Measurements from ENCODE around the gene ABLIM1. TPM values are rescaled to one million over a fixed set of nuclear protein-coding genes. Genes with fewer than 3 reads are reported as not detected.
A peak's percentile ranks its signal among the peaks of the same experiment; 100 is the strongest.

ABLIM1 gene
- total RNA-seq, 1 donor from 2014 or later, result 30.2 TPM

- H3K4me3 ChIP-seq (ENCODE audit: low read depth, low read length), result no peak overlapping the region
- no peak for DNase-seq (ENCODE audit: low read depth)
- TF ChIP-seq, protein P1, sequence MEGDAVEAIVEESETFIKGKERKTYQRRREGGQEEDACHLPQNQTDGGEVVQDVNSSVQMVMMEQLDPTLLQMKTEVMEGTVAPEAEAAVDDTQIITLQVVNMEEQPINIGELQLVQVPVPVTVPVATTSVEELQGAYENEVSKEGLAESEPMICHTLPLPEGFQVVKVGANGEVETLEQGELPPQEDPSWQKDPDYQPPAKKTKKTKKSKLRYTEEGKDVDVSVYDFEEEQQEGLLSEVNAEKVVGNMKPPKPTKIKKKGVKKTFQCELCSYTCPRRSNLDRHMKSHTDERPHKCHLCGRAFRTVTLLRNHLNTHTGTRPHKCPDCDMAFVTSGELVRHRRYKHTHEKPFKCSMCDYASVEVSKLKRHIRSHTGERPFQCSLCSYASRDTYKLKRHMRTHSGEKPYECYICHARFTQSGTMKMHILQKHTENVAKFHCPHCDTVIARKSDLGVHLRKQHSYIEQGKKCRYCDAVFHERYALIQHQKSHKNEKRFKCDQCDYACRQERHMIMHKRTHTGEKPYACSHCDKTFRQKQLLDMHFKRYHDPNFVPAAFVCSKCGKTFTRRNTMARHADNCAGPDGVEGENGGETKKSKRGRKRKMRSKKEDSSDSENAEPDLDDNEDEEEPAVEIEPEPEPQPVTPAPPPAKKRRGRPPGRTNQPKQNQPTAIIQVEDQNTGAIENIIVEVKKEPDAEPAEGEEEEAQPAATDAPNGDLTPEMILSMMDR (conservative IDR thresholded peaks at IDR 0.05; ENCODE audit: low read depth, low read length), result no peak
Observed at GRCh38 chr10:114491419-114491818, 166.7 kb downstream of the ABLIM1 start.

DNA sequence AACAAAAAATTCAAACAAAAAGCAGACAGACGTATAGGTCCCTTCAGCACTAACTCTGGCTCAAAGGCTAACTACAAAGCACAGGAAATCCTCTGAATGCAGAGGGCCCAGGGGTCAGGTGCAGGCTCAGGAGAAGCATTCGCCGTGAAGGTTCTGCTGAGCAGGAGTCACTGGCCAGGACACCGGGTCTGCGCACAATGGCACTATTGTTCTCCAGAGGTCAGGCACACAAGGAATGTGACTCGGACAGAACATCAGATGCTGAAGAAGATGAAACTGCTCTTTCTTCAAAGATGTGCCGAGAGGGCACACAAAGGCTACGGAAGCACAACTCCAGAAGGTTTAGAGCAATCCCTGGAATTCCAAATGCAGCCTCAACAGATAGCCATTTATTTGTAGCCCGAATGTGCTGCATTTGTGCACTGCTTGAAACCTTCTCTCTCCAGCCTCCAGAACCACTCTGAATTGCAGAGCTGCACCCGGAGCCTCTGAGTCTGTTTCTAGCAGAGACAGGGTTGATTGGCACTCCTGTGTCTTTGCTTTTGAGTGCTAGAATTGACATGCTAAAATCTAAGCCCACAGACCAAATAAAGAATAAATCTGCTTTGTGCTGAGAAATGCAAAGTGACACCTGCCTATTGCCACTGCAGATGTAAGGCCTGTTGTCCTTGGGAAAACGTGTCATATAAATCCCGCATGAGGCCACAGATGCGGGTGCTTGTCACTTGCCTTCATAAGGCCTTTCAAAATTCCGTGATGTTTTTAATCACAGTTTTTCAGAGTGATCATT, 168.4 kb downstream of the ABLIM1 start:
- no peak for DNase-seq (ENCODE audit: low read depth)
- TF ChIP-seq, protein P1 (conservative IDR thresholded peaks at IDR 0.05; ENCODE audit: low read depth, low read length), result no peak
- H3K4me3 ChIP-seq (ENCODE audit: low read depth, low read length), result no peak overlapping the region

DNA sequence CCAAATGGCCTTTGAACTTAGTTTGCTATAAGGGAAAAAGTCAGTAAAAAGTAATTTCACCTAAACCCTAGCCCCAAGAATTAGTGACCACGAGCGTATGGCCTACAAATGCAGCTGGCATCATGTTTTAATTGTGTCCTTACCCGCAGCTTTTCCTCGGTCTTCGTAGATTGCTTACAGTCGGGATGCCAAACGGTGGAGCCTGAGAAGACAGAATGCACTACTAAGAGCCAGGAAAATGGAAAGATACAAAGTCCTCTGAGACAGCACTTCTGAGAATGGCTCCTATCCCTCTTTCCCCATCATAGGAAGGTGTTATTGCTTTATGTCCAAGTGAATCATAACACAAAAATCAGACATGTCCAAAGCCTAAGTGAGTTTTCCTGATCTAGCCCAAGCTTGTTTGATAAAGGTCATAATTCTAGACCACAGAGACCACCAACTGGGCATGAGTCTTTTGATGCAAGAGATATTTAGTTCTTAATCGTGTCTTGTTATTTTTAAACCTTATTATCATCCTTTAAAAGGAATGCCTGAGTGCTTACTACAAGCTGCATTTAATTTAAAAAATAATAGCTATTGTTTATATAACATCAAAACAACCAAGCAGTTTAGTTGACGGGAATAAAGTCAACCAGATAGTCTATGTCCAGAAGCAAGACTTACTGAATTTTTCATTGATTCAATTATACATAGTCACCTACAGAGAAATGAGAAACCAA, 170.1 kb downstream of the ABLIM1 start:
- TF ChIP-seq, protein P1 (conservative IDR thresholded peaks at IDR 0.05; ENCODE audit: low read depth, low read length), result no peak
- H3K4me3 ChIP-seq (ENCODE audit: low read depth, low read length), result no peak overlapping the region
- no peak for DNase-seq (ENCODE audit: low read depth)

DNA sequence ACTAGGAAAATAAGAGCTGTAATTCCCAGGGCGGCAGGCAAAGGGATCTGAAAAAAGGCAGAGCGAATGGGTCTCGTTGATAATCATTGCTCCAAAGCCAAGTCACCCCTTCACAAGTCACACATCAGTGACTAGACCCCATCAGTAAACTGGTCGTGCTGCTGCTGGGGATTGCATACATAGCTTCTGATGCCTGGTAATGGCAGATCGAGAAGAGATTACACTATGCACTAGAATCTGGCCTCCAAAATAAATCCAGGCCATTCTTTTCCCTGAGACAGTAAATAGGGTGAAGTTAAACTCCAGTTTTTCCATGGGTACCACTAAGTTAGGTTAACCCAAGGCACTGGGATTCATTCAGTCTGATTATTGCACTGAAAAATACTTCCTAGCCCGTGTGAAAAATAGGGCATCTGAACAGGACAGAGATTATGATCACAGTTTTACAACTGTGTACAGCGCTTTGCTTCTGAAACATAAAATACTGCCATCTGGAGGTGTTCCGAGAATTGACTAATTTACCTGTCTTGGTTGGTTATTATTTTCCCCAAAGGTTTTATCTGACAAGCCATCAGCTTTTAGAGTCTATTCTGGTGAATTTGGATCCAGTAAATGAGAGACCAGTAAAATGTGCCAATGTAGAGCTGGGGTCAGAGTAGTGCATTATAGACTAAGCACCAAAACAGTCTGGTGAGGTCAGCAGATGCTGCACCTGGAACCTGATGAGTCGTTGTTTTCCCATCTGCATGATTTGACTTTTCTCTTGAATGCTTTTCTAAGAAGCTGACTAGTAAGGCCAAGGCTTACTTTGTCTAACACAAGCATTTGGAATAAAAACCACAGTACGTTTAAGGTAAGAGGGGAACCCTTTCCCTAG, 170.9 kb downstream of the ABLIM1 start:
- no peak for DNase-seq (ENCODE audit: low read depth)
- TF ChIP-seq, protein P1 (conservative IDR thresholded peaks at IDR 0.05; ENCODE audit: low read depth, low read length), result peak; percentile 24

DNA sequence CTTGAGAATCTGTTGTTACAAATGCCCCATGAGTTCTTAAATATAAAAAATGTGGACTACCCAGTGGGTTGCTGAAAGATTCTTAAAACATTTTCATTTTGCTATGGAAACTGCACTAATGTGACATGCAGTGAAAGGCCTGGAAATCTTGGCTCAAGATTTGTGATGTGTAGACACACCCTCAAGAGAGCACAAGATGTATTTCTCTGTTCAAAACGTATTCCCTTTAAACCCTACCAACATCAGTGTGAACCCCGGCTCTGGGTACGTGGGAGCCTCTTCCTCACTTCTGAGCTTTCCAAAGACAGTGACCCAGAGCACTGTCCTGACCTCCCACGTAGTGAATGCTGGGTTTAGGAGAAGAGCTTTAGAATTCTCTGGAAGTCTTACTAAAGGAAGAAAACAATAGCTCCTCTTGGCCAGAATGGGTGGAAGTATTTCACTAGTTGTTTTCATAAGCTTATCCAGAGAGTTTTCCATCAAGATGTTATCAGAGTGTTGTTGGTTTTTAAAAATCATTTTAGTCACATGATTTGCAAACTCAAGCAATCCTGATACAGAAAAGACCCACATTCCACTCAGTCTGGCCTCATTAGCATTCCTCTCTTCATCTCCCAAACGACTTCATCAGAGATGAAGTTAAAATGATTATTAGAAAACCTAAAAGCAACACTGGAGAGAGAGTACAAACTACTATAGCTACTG, 172.2 kb downstream of the ABLIM1 start:
- DNase-seq (ENCODE audit: low read depth), result no peak
- TF ChIP-seq, protein P1 (conservative IDR thresholded peaks at IDR 0.05; ENCODE audit: low read depth, low read length), result no peak
- H3K4me3 ChIP-seq (ENCODE audit: low read depth, low read length), result no peak overlapping the region

More for the DNA sequence above, 170.9 kb downstream of the ABLIM1 start:
- H3K4me3 ChIP-seq (ENCODE audit: low read depth, low read length), result no peak overlapping the region

- DNase-seq (ENCODE audit: low read depth), result no peak
- TF ChIP-seq, protein P1 (conservative IDR thresholded peaks at IDR 0.05; ENCODE audit: low read depth, low read length), result no peak
- H3K4me3 ChIP-seq (ENCODE audit: low read depth, low read length), result no peak overlapping the region
Observed at GRCh38 chr10:114483575-114483974, 174.5 kb downstream of the ABLIM1 start.
